Central memory CD8-positive, alpha-beta T cell (primary cell): ENCODE results near the gene MAD1L1.
A peak's percentile ranks its signal among the peaks of the same experiment; 100 is the strongest.

Experiments used
- ATAC-seq: fragments of 150-1000 bp; cut with Tn5 transposase; replicated peaks from 2 replicates; pipeline ENCODE4 v1.10.0; 2022; ENCODE audit warnings: mild to moderate bottlenecking, moderate FRiP score, moderate number of reproducible peaks; ENCODE audit not compliant: poor library complexity, severe bottlenecking; ENCODE audit errors: extremely low read depth
- DNase-seq, 2 donors: peaks; one replicate each; pipeline ENCODE4 v3.0.0; 2021; ENCODE audit warnings: low spot score in 2 of 2
- H3K27ac Mint-ChIP-seq: one replicate; pipeline ENCODE4 v1.8.0; 2022; ENCODE audit warnings: low read depth, mild to moderate bottlenecking, moderate library complexity, mixed read lengths
- H3K27me3 Mint-ChIP-seq: one replicate; pipeline ENCODE4 v1.8.0; 2022; ENCODE audit warnings: mixed read lengths
- H3K36me3 Mint-ChIP-seq: one replicate; pipeline ENCODE4 v1.8.0; 2022; ENCODE audit warnings: mild to moderate bottlenecking, moderate library complexity, mixed read lengths; ENCODE audit not compliant: insufficient read depth
- H3K4me1 Mint-ChIP-seq: one replicate; pipeline ENCODE4 v1.8.0; 2022; ENCODE audit warnings: mixed read lengths
- H3K4me3 Mint-ChIP-seq: one replicate; pipeline ENCODE4 v1.8.0; 2022; ENCODE audit warnings: mild to moderate bottlenecking, moderate library complexity, mixed read lengths
- H3K9me3 Mint-ChIP-seq: one replicate; pipeline ENCODE4 v1.8.0; 2022; ENCODE audit warnings: mixed read lengths

Gene MAD1L1

GRCh38 chr7:2109251-2109872 lies 123.4 kb downstream of the MAD1L1 start:
- H3K27ac Mint-ChIP-seq, result no peak overlapping the region
- H3K9me3 Mint-ChIP-seq, result no peaks in the 10 kb centered on the region
- DNase-seq (no peak), ATAC-seq (no peak)
- H3K4me3 Mint-ChIP-seq, result no peak overlapping the region
- peaks cover 38% of the 10 kb centered on the region for H3K4me1 Mint-ChIP-seq
- peaks cover 2% of the 10 kb centered on the region for H3K36me3 Mint-ChIP-seq
- no peaks in the 10 kb centered on the region for H3K27me3 Mint-ChIP-seq

DNA sequence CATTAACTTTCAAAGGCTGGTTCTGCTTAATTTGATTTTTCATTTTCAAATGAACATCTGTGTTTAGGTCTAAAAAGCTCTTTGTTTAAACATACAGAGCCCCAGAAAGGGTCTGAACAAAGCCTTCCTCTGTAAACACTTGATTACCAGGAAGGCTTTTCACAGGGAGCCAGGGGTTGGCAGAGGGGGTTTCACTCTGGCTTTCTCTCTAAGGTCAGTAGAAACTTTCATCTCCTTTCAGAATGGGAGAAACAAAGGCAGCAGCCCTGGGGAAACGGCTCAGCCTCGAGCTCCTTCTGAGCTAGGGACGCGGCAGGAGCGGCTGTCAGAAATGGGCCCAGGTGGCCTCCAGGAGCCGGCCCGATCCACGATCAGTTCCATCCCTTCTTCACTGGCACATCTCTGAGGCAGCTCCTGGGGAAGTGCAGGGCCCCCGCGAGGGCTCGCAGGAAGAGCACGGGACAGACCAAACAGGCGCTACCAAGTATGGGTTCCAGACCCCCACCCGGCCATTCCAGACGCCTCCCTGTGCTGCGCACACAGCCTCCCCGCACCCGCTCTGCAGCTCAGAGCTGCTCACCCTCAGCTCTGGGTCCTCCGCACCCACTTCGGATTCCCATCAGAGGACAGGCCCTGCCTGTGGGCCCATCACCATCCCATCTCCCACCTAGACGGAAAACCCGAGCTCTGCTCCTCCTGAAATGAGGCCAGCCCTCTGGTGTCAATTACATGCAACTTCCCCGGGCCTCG lies 124.1 kb downstream of the MAD1L1 start:
- Mint-ChIP-seq H3K27me3 (no peaks in the 10 kb centered on the region), H3K4me1 (peaks cover 43% of the 10 kb centered on the region)

DNA sequence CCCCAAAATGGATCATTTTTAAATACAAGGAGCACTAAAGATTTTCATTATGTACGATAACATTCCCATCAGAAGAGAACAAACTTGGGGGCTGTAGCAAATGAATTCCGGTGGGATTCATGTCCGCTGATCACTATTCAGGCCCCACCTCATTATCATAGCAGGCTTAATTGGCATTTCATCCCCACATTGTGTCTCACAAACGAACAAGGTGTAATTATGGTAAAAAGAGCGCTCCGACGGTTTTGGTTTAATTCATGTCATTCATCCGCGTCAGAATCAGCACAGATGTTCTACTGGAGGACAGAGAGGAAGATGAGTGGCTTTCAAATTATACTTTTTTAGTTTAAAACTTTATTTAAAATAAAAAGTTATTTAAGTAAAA lies 124.7 kb downstream of the MAD1L1 start:
- no peaks in the 10 kb centered on the region for H3K27me3 Mint-ChIP-seq
- peaks cover 2% of the 10 kb centered on the region for H3K36me3 Mint-ChIP-seq
- no peak overlapping the region for H3K4me3 Mint-ChIP-seq
- no peak for DNase-seq
- ATAC-seq, result no peak
- no peaks in the 10 kb centered on the region for H3K9me3 Mint-ChIP-seq
- H3K27ac Mint-ChIP-seq, result no peak overlapping the region
- peaks cover 43% of the 10 kb centered on the region for H3K4me1 Mint-ChIP-seq

More for the DNA sequence above, 124.1 kb downstream of the MAD1L1 start:
- ATAC-seq (no peak), DNase-seq (no peak)
- Mint-ChIP-seq H3K27ac (no peak overlapping the region), H3K9me3 (no peaks in the 10 kb centered on the region), H3K4me3 (no peak overlapping the region), H3K36me3 (peaks cover 2% of the 10 kb centered on the region)

DNA sequence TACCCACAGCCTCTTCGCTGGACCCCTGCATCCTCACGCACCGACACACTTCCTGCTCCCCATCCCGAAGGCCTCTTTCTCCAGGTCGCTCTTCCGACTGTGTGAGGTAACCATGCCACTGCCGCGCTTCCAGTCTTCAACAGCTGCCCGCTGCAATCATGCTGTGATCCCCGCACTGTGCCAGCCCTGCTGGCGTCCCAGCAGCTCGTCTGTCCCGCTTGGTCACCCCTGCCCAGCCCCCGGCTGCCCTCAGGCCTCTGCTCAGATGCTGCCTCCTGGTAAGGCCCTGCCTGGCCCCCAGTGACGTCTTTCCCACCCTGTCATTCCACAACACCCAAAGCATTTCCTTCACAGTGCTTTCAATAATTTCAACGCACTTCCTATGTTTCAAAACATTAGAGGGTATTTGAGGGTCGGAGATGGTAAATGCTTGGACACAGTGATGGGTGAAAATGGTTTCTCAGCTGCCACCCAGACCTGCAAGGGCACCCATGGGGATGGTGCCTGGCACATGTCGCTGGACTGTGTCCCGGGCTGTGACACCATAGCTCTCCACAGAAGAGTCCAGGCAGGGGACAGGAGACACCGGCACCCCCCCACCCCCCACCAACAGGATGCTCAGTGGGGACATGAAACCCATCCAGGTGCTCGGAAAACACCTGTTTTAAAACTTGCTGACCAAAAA lies 125.2 kb downstream of the MAD1L1 start:
- Mint-ChIP-seq H3K9me3 (peaks cover 2% of the 10 kb centered on the region), H3K4me3 (peak overlapping the region; percentile 31), H3K4me1 (peaks cover 42% of the 10 kb centered on the region), H3K27ac (no peak overlapping the region), H3K36me3 (peaks cover 1% of the 10 kb centered on the region), H3K27me3 (no peaks in the 10 kb centered on the region)
- ATAC-seq, result no peak
- no peak for DNase-seq

GRCh38 chr7:2106924-2107323 lies 125.8 kb downstream of the MAD1L1 start:
- DNase-seq, result no peak
- Mint-ChIP-seq H3K27me3 (no peaks in the 10 kb centered on the region), H3K4me1 (peaks cover 42% of the 10 kb centered on the region), H3K36me3 (peaks cover 6% of the 10 kb centered on the region), H3K9me3 (peaks cover 8% of the 10 kb centered on the region), H3K4me3 (peak overlapping the region; percentile 31), H3K27ac (peak overlapping the region; percentile 22)
- ATAC-seq, result no peak

GRCh38 chr7:2106440-2106839 lies 126.3 kb downstream of the MAD1L1 start:
- Mint-ChIP-seq H3K27me3 (no peaks in the 10 kb centered on the region), H3K27ac (peak overlapping the region; percentile 22), H3K36me3 (peaks cover 10% of the 10 kb centered on the region), H3K9me3 (peaks cover 8% of the 10 kb centered on the region), H3K4me1 (peaks cover 42% of the 10 kb centered on the region), H3K4me3 (no peak overlapping the region)
- ATAC-seq (no peak), DNase-seq (no peak)

DNA sequence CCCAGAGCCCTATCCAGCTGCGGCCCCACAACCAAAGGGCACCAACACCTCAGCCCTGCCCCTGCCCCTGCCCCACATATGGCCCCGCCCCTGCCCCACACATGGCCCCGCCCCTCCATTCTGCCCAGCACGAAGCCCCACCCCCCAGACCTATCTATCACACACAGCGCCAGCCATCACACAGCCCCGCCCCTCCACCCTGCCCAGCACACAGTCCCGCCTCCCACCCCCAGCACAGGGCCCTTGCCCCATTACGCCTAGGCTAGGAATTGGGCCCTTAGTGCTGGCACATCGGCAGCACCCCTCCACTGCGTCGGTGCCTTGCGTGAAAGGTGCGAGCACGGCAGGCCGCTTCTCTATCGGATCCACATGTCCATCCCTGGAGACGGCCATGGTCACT lies 126.8 kb downstream of the MAD1L1 start:
- Mint-ChIP-seq H3K27ac (peak overlapping the region; percentile 51), H3K27me3 (no peaks in the 10 kb centered on the region), H3K4me1 (peaks cover 38% of the 10 kb centered on the region), H3K36me3 (peaks cover 9% of the 10 kb centered on the region), H3K9me3 (peaks cover 8% of the 10 kb centered on the region), H3K4me3 (no peak overlapping the region)
- DNase-seq (no peak), ATAC-seq (no peak)

DNA sequence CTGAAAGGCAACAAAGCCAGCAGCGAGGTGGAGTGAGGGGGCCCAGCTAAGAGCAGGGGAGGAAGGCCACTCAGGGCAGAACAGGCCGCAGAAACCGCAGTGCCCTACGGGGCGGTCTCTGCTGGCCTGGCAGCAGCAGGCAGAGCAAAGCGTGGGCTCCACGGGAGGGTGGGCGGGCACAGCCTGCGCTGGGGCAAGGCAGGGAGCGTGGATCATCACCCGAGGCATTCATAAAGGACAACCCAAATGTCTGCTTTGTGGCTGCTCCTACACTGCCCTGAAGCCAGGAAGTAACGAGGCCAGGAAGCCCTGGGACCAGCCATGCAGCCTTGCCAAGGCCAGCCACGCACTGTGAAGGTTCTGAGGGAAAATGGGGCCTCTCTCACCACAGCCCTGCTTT lies 127.5 kb downstream of the MAD1L1 start:
- no peak for DNase-seq
- H3K27ac Mint-ChIP-seq, result peak overlapping the region; percentile 51
- peaks cover 33% of the 10 kb centered on the region for H3K4me1 Mint-ChIP-seq
- H3K27me3 Mint-ChIP-seq, result no peaks in the 10 kb centered on the region
- H3K9me3 Mint-ChIP-seq, result peaks cover 8% of the 10 kb centered on the region
- no peak for ATAC-seq
- no peak overlapping the region for H3K4me3 Mint-ChIP-seq
- peaks cover 9% of the 10 kb centered on the region for H3K36me3 Mint-ChIP-seq

DNA sequence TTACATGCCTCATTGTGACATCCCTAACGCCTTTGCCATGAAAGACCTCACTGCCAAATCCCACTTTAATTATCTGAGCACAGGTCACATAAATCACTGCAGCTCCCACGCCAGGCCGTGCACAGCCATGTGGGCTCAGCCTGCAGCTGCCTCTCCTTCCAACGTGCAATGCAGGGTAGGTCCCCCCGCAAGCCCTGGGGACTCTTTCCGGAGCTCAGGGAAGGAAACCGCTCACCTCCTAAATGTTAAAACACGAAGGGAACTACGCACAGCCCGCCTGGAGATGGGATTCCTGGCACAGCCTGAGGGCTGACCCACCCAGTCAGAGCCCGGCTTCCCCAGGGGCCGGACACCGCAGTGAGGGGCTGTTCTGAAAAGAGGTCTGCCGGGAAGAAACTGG lies 128.0 kb downstream of the MAD1L1 start:
- Mint-ChIP-seq H3K4me1 (peaks cover 34% of the 10 kb centered on the region), H3K9me3 (peaks cover 8% of the 10 kb centered on the region), H3K27me3 (no peaks in the 10 kb centered on the region), H3K4me3 (no peak overlapping the region), H3K36me3 (peaks cover 10% of the 10 kb centered on the region), H3K27ac (no peak overlapping the region)
- ATAC-seq (no peak), DNase-seq (no peak)

GRCh38 chr7:2104107-2104710 lies 128.5 kb downstream of the MAD1L1 start:
- Mint-ChIP-seq H3K4me1 (peaks cover 39% of the 10 kb centered on the region), H3K27ac (peak overlapping the region; percentile 29), H3K4me3 (no peak overlapping the region), H3K36me3 (peaks cover 11% of the 10 kb centered on the region), H3K27me3 (no peaks in the 10 kb centered on the region), H3K9me3 (peaks cover 8% of the 10 kb centered on the region)
- DNase-seq (peak; percentile 54 to 72), ATAC-seq (peak; percentile 59)

DNA sequence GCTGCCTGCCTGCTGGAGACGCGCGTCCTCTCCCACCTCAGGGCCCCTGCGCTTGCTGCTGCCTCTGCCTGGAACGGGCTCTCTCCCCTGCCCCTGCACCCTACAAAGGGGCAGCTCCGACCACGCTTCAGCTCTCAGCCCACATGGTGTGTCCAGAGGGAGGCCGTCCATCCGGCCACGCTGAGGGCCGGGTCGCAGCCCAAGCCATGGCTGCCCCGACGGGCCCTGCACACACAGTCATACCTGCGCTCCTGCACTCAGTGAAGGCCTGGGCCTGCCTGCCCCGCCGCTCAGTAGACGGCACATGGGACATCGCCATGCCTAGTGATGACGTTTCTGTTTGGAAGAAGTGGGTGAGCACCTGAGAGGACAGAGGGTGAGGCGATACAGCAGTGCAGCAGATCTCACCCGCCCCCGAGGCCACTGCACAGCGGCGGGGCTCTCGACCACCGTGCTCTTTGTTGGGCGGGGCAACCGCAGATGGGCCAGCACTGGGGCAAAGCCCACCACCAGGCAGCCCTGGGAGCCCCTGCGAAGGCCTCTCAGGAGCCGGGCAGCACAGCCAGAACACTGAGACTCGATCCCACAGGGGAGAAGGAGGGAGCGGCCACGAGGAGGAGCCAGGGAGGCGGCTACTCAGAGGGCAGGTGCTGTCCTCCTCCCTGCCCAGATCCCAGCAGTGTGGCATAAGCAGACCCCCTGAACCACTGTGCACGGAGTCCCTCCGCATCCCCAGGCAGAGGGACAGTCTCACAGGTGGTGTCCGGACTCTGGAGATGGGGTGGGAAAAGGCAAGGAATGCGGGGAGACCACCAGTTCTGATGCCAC lies 129.5 kb downstream of the MAD1L1 start:
- no peak overlapping the region for H3K4me3 Mint-ChIP-seq

GRCh38 chr7:2102375-2102723 lies 130.4 kb downstream of the MAD1L1 start:
- Mint-ChIP-seq H3K4me1 (peaks cover 48% of the 10 kb centered on the region), H3K27me3 (no peaks in the 10 kb centered on the region), H3K4me3 (peak overlapping the region; percentile 35), H3K36me3 (peaks cover 13% of the 10 kb centered on the region), H3K27ac (peak overlapping the region; percentile 74), H3K9me3 (peaks cover 8% of the 10 kb centered on the region)
- DNase-seq, result peak in 1 of 2 donors; percentile 38
- peak; percentile 15 for ATAC-seq

More for the DNA sequence above, 129.5 kb downstream of the MAD1L1 start:
- Mint-ChIP-seq H3K9me3 (peaks cover 8% of the 10 kb centered on the region), H3K27ac (peak overlapping the region; percentile 74), H3K4me1 (peaks cover 45% of the 10 kb centered on the region), H3K36me3 (peaks cover 11% of the 10 kb centered on the region), H3K27me3 (no peaks in the 10 kb centered on the region)
- no peak for ATAC-seq
- no peak for DNase-seq
